ENCODE data around the gene AUTS2.

The AUTS2 gene

DNA sequence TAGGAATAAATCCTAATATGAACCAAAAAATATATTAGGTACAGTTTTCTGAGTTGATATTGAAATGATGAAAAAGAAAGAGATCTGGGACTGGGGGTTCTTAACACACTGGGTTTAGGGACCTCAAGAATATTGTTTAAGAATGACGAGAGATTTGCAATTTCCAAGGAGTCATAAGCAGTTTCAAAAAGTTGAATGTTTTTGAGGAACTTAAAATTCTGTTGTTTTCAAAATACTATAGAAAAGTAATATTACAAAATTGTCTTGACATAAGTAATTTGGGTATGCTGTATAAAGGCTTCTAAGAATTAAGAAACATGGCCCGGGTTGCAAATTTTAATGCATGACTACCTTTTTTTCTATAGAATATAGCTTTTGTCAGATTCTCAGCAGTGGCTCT, 88.1 kb downstream of the AUTS2 start:
- Histone ChIP-seq H3K4me1 (no peaks in the 10 kb centered on the region), H3K9me3 (no peaks in the 10 kb centered on the region), H3K27me3 (no peaks in the 10 kb centered on the region), H3K36me3 (no peaks in the 10 kb centered on the region), H3K4me3 (no peak overlapping the region), H3K27ac (no peak overlapping the region)
- no peak for TF ChIP-seq CTCF (IDR thresholded peaks at IDR 0.05)
- DNase-seq, result no peak
- intact Hi-C loops (cut with DNase I; ENCODE audit: low total_unique reads), result no loop called here

DNA sequence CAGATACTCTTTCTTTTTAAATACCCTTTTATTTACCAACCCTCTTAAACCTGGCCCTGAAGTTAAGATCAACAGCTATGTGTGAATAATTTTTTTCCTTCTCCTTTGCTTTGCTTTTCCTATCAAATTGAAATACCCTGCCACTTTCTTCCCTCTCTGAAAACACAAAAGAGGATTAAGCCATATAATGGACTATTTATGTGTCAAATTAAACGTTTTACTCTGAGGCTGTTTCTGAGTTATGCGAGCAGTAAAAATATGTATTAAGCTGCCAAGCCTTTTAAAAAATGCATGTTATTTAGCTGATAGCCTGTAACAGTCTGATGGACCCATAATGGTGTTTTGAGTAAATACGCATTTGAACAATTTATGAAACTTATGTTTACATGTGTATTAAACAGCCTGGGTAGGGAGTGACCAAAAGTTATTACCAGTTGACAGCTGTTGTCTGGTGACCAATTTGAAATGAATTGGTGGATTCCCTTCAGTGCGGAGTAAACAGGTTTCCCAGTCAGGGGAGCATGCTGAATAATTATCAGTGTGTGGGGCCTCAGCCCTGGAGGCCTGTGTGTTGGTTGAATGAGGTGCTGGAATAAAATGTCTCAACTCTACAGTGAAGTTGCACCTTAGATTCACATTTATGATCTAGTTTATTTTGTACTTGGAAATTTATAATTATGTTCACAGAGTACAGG, 89.6 kb downstream of the AUTS2 start:
- H3K4me3 ChIP-seq, result no peak overlapping the region
- H3K27ac ChIP-seq, result no peak overlapping the region
- no peaks in the 10 kb centered on the region for H3K27me3 ChIP-seq
- no peak for TF ChIP-seq CTCF (IDR thresholded peaks at IDR 0.05)
- DNase-seq, result no peak
- no peaks in the 10 kb centered on the region for H3K9me3 ChIP-seq
- H3K36me3 ChIP-seq, result no peaks in the 10 kb centered on the region
- intact Hi-C loops (cut with DNase I; ENCODE audit: low total_unique reads), result no loop called here
- no peaks in the 10 kb centered on the region for H3K4me1 ChIP-seq

DNA sequence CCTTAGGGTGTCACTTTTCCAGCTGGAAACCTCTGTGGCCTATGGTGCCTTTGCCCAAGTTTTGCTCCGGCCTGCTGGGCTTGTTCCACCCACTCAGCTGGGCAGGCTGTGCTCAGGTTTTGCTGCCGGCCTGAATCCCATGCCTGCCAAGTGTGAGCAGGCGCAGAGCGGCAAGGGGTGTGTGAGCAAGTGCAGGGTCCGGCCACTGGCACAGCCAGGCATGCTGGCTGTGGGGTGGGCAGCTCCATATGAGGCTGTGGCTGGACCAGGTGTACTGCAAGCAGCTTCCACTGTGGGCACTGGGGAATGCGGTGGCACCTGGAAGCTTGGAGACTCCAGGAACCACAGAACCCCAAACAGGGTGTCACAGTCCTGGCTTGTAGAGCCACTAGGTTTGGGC, 92.1 kb downstream of the AUTS2 start:
- H3K4me1 ChIP-seq, result no peaks in the 10 kb centered on the region
- intact Hi-C loops (cut with DNase I; ENCODE audit: low total_unique reads), result no loop called here
- no peak overlapping the region for H3K4me3 ChIP-seq
- no peak for TF ChIP-seq CTCF (IDR thresholded peaks at IDR 0.05)
- H3K27me3 ChIP-seq, result no peaks in the 10 kb centered on the region
- no peaks in the 10 kb centered on the region for H3K9me3 ChIP-seq
- no peak for DNase-seq
- H3K36me3 ChIP-seq, result no peaks in the 10 kb centered on the region
- no peak overlapping the region for H3K27ac ChIP-seq

DNA sequence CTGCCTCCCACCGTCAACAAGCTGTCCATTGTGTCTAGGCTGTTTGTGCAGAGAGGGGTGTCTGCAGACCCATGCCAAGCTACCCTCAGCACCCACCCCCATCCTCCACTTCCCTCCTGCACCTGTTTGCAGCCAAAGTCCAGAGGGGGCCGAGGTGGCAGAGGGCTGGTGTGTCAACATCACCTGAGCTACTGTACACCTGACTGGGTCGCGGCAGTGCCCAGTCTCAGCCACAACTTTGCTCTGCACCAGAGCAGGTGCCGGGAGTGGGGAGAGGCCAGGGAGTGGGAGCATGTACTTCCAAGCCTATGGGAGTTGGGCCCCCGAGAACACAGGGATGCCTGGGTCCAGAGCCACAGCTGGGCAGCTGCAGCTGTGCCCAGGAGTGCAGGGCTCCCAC, 93.1 kb downstream of the AUTS2 start:
- Histone ChIP-seq H3K4me3 (no peak overlapping the region), H3K27me3 (no peaks in the 10 kb centered on the region), H3K9me3 (no peaks in the 10 kb centered on the region), H3K4me1 (no peaks in the 10 kb centered on the region), H3K27ac (no peak overlapping the region), H3K36me3 (no peaks in the 10 kb centered on the region)
- no peak for DNase-seq
- intact Hi-C loops (cut with DNase I; ENCODE audit: low total_unique reads), result no loop called here
- TF ChIP-seq CTCF (IDR thresholded peaks at IDR 0.05), result no peak

GRCh38 chr7:69691734-69692133, 93.5 kb downstream of the AUTS2 start:
- Histone ChIP-seq H3K36me3 (no peaks in the 10 kb centered on the region), H3K27ac (no peak overlapping the region), H3K4me3 (no peak overlapping the region), H3K9me3 (no peaks in the 10 kb centered on the region), H3K27me3 (no peaks in the 10 kb centered on the region), H3K4me1 (no peaks in the 10 kb centered on the region)
- intact Hi-C loops (cut with DNase I; ENCODE audit: low total_unique reads), result no loop called here
- no peak for DNase-seq
- no peak for TF ChIP-seq CTCF (IDR thresholded peaks at IDR 0.05)

DNA sequence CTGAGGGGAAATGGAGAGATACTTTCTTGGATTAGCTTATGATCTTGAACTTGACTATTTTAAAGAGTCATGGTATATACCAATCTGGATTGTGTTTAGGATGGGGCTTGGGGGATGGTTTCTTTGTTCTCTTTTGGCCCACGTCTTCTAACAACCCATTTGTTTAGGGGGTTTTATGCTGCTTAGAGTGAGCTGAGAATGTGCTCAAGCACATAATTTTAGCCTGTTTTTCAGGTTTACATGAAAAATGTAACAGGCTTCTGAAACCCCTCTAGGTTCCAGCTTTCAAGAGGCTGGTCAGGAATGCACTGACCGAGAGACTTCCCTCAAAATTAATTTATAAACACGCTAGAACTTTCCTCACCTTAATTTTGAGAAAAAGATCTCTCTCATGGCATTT, 94.3 kb downstream of the AUTS2 start:
- no peak for TF ChIP-seq CTCF (IDR thresholded peaks at IDR 0.05)
- DNase-seq, result no peak

More for the DNA sequence above, 94.3 kb downstream of the AUTS2 start:
- H3K9me3 ChIP-seq, result no peaks in the 10 kb centered on the region
- H3K27me3 ChIP-seq, result no peaks in the 10 kb centered on the region
- H3K4me3 ChIP-seq, result no peak overlapping the region
- intact Hi-C loops (cut with DNase I; ENCODE audit: low total_unique reads), result no loop called here
- H3K36me3 ChIP-seq, result no peaks in the 10 kb centered on the region
- no peaks in the 10 kb centered on the region for H3K4me1 ChIP-seq
- no peak overlapping the region for H3K27ac ChIP-seq
